ENCODE results near the gene LRRK1.

Gene LRRK1

GRCh38 chr15:100914876-100915275 is 4.3 kb upstream of the LRRK1 start:
- no peak for DNase-seq (ENCODE audit: extremely low read depth, insufficient read length)
- Histone ChIP-seq H3K36me3 (ENCODE audit: control insufficient read depth, insufficient read depth, low read length) (no peaks in the 10 kb centered on the region), H3K27me3 (replicated peaks; ENCODE audit: control insufficient read depth, insufficient read depth, low read length) (no peaks in the 10 kb centered on the region), H3K4me3 (replicated peaks; ENCODE audit: low read depth, low read length) (no peak overlapping the region)
- TF ChIP-seq CTCF (IDR thresholded peaks at IDR 0.05; ENCODE audit: insufficient read depth, low read length, poor library complexity, severe bottlenecking), result no peak

- DNase-seq (ENCODE audit: extremely low read depth, insufficient read length), result peak; percentile 87
- H3K27me3 ChIP-seq (replicated peaks; ENCODE audit: control insufficient read depth, insufficient read depth, low read length), result no peaks in the 10 kb centered on the region
- H3K4me3 ChIP-seq (replicated peaks; ENCODE audit: low read depth, low read length), result peak overlapping the region; percentile 89
- TF ChIP-seq CTCF (IDR thresholded peaks at IDR 0.05; ENCODE audit: insufficient read depth, low read length, poor library complexity, severe bottlenecking), result peak; percentile 75
- no peaks in the 10 kb centered on the region for H3K36me3 ChIP-seq (ENCODE audit: control insufficient read depth, insufficient read depth, low read length)
Observed at GRCh38 chr15:100918034-100918689, 995 bp upstream of the LRRK1 start.

DNA sequence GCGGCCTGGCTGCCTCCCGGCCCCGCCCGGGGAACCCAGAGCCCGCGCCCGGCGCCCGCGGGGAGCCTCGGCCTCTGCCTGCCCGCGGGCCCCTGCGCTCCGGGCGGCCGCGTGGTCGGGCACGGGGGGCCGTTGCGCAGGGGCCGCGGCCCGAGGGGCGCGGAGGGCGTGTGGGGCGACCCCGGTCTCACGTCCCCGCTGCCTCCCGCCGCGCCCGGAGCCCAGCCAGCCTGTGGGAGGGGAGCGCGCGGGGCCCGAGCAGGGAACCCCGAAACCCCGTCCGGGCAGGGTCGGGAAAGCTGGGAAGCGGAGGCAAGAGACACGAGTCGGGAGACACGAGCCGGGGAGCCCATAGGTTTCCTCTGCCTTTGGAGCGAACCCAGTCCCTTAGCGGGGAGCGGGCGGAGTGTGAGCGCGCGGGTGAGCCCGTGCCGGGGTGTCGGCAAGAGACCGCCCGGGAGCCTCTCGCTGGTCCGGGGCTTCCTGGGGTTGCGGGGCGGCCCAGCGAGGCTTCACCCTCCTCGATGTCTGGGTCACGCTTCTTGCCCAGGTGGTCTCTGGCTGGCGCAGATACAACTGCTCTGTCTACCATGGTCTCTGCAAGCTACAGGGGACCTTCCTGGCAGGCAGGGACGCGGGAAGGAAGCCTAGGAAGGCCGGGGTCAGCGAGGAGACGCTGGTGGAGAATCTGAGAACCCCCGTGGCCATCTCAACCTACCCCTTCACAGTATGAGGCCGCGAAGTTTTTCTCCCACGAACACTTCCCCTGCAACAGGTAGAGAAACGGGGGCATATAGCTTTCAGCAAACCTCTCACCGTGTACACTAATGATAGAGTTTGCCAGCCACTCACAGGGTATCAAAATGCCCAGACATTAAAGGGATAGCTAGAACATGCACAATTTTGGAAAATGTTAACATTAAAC is 586 bp downstream of the LRRK1 start:
- Histone ChIP-seq H3K27me3 (replicated peaks; ENCODE audit: control insufficient read depth, insufficient read depth, low read length) (no peaks in the 10 kb centered on the region), H3K36me3 (ENCODE audit: control insufficient read depth, insufficient read depth, low read length) (peaks cover 6% of the 10 kb centered on the region), H3K4me3 (replicated peaks; ENCODE audit: low read depth, low read length) (peak overlapping the region; percentile 89)
- DNase-seq (ENCODE audit: extremely low read depth, insufficient read length), result peak; percentile 61
- TF ChIP-seq CTCF (IDR thresholded peaks at IDR 0.05; ENCODE audit: insufficient read depth, low read length, poor library complexity, severe bottlenecking), result no peak

DNA sequence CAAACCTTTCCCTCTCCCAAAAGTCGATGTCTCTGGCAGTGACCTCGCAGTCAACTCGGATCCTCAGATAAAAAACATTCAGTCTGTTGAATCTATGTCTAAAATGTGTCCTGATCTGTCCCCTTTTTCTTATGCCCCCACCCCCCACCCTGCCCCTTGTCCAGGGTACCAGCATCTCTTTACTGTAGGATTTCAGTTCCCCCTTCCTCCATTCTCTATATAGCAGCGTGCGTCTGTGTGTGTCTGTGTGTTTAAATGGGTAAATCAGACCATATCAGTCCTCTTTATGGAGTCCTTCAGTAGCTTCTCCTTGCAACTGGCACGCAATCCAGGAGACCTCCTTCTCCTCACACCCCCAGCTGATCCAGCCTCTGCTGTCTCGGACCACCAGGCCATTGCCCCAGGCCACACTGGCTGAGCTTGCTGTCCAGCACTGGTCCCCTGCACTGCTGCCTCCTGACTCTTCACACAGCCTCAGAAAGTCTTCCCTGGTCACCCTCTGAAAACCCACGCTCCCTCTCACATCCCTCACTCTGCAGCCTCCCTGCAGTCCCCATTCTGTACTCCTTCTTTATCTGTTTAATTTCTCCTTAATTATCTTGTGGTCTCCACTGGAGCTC is 1.5 kb downstream of the LRRK1 start:
- no peak for TF ChIP-seq CTCF (IDR thresholded peaks at IDR 0.05; ENCODE audit: insufficient read depth, low read length, poor library complexity, severe bottlenecking)
- H3K4me3 ChIP-seq (replicated peaks; ENCODE audit: low read depth, low read length), result peak overlapping the region; percentile 89
- peak; percentile 47 for DNase-seq (ENCODE audit: extremely low read depth, insufficient read length)
- no peaks in the 10 kb centered on the region for H3K27me3 ChIP-seq (replicated peaks; ENCODE audit: control insufficient read depth, insufficient read depth, low read length)
- H3K36me3 ChIP-seq (ENCODE audit: control insufficient read depth, insufficient read depth, low read length), result peaks cover 7% of the 10 kb centered on the region

GRCh38 chr15:100922192-100923040 is 3.3 kb downstream of the LRRK1 start:
- peaks cover 13% of the 10 kb centered on the region for H3K36me3 ChIP-seq (ENCODE audit: control insufficient read depth, insufficient read depth, low read length)
- TF ChIP-seq CTCF (IDR thresholded peaks at IDR 0.05; ENCODE audit: insufficient read depth, low read length, poor library complexity, severe bottlenecking), result no peak

More at GRCh38 chr15:100922192-100923040, 3.3 kb downstream of the LRRK1 start:
- Histone ChIP-seq H3K4me3 (replicated peaks; ENCODE audit: low read depth, low read length) (peak overlapping the region; percentile 38), H3K27me3 (replicated peaks; ENCODE audit: control insufficient read depth, insufficient read depth, low read length) (no peaks in the 10 kb centered on the region)
- DNase-seq (ENCODE audit: extremely low read depth, insufficient read length), result peak; percentile 41

Data from GM06990 (cell line).